Activated T-cell treated with anti-CD3 and anti-CD28 coated beads for 1 hour (primary cell): ENCODE results near the gene ANKDD1B.

Experiments
- DNase-seq: peaks from one replicate; pipeline ENCODE4 v3.0.0-alpha.2; 2020; ENCODE audit warnings: low read depth

Gene ANKDD1B

DNA sequence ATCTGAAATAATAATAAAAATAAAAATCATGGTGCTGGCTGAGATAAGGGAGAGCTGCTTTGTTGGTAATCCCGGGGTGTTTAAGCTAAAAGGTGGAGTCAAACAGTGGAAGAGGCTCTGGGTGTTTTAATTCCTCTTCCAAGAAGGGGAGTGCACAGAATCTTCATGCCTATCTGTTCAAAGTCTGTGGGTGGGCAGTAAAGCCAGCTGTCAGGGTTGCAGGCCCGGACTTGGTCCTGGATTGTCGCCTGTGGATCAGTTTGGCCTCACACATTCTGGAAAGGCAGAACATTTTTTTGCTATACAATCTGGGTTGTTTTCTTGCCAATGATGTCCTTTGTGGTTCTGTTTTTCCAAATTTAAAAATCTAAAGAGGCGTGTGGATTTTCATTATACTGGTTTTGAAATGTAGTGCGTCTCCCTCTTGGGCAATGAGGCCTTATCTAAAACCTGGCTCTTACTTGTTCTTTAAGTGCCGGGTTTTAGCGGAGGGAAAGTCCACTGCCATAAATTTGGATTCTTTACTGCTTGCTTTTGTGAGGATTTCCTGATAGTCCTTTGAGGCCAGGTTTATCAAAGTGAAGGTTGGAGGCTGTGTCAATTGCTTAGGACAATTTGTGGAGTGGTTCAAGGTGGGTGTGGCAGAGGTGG lies 5.8 kb downstream of the ANKDD1B start:
- DNase-seq, result no peak

DNA sequence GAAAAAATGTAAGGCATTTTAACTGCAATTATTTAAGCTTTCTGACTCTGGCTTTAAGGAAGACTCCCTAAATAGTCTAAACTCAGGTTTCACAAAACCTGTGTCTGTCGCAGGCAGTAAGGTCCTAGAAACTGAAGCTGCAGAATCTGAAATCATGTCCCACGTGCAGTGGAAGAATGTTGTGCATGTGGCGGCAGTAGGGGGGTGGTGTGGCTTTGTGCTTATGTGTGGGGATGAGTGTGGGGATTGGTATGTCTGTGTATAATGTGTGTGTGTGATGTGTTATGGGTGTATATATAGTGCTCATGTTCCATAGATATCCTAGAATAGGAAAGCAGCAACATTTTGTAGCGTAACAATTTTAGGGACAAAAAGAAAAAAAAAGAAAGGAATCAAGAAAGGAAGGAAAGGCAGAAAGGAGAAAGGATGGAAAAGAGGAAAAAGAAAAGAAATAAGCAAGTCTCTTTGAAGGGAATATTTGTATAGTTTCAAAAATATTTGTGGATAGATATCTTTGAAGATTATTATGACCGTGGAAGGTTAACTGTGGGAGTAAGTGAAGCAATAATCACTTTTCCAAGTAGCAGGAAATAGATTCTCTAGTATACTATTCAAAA lies 6.6 kb downstream of the ANKDD1B start:
- DNase-seq, result no peak

- DNase-seq, result no peak
Observed at GRCh38 chr5:75620184-75620959, 9.1 kb downstream of the ANKDD1B start.

DNA sequence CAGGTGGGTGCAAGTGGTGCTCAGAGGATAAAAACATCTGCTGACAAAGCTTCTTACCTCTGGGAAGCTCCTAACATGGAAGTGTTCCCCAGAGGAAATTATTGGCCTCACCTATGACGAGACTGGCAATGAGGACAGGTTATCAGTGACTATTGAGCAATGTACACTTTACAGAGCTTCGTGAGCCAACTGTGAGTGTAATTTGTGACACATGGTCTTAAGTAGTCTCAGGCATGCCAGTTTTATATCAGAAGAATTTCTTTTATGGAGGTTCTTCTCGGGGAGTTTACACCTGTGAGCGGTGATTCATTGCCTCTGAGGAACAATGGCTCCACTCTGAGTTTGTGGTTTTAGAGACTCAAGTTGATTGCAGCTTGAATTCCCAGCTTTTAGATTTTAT lies 11.3 kb downstream of the ANKDD1B start:
- no peak for DNase-seq

DNA sequence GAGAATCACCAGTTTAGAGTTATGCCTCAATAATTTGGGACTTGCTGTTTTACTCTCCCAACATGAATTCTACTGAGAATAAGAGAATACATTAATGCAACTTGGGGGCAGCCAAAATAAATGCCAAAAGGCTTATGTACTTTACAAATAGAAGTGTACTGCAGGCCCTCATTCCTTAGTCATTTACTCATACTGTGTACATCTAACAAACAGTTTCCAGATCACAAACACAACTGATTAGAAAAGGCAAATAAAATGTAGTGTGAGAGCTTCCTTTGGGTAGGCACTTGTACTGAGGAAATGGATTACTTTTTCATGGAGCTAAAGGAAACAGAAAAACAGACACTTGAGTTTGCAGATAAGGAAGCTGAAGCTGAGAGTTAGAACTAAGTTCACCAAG lies 12.6 kb downstream of the ANKDD1B start:
- no peak for DNase-seq

DNA sequence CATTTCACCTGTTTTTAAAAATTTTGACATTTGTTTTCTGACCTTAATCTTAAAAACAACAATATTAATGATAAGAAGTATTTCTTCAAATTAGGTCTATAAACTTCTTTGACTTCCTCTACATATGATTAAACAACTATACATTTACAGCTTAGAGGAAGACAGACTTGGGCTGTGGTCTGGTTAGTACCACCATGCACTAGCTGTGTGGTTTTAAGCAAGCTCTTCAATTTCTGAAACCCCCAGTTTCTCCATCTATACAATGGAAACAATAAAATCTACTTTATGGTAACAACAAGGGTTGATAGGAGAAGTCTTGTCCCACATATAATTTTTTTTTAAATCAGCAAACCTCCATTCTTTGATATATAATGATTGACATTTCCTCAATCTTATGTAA lies 15.7 kb downstream of the ANKDD1B start:
- DNase-seq, result no peak

- DNase-seq, result no peak
Observed at GRCh38 chr5:75627801-75628200, 16.5 kb downstream of the ANKDD1B start.

DNA sequence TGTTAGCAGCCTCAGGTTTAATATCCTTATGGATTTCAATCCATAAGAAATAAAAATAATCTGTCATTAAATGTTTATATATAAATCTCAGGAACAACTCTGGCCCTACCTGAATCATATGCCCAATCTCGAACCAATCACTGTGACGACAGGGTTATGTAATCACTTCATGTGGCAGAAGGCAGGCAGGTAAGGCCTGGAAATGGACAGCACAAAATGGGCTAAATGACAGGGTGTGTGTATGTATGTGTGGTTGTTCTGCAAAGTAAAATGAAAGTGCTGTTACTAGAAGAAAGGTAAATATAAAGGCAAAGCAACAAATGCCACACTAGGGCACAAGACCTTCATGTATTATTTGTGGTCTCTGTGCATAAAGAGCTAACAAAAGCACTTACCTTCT lies 19.6 kb downstream of the ANKDD1B start:
- DNase-seq, result no peak

- no peak for DNase-seq
Observed at GRCh38 chr5:75632321-75632720, 21.1 kb downstream of the ANKDD1B start.

GRCh38 chr5:75637949-75638348 lies 26.7 kb downstream of the ANKDD1B start:
- no peak for DNase-seq

- no peak for DNase-seq
Observed at GRCh38 chr5:75639535-75640311, 28.5 kb downstream of the ANKDD1B start.

- DNase-seq, result no peak
Observed at GRCh38 chr5:75640395-75640794, 29.1 kb downstream of the ANKDD1B start.

DNA sequence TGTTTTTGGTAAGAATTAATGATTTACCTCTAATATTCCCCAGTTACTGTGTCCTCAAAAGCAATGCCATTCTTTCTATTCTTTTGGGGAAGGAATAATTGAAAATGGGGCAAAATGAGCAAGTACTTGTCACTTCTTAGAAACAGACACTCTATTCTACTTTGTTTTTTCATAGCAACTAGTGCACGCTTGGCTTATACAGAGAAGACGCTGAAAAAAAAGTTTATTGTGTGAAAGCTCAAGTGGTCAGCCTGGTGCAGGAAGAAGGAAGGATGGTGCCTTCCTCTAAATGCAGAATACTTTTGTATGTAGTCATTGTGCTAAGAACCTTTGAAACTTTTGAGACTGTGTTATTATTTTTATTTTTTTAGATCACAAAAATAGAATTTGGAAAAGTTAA lies 29.6 kb downstream of the ANKDD1B start:
- no peak for DNase-seq

GRCh38 chr5:75648712-75649111 lies 37.5 kb downstream of the ANKDD1B start:
- DNase-seq, result no peak

DNA sequence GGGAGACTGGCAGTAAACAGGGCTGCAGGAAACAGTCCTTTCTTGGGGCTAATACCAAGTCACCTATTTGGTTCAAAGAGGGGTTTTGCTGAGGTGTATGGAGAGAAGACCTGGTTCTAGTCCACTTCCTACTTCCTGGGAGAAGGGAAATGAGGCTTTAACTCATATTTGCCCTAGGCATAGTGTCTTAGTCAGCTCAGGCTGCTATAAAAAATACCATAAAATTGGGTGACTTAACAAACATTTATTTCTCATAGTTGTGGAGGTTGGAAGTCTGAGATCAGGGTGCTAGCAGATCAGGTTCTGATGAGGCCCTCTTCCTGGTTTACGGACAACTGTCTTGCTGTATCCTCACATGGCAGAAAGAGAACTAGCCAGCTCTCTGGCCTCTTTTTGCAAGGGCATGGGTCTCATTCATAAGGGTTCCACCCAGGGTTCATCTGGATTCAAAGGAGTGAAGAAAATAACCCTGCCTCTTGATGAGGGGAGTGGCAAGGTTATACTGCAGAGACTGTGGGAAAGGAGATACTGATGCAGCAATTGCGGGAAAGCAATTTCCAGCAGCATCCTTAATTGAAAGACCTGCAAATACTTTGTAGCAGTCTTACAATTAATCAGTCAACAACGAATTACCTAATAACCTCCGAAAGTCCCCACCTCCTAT lies 40.5 kb downstream of the ANKDD1B start:
- DNase-seq, result no peak

- DNase-seq, result no peak
Observed at GRCh38 chr5:75653521-75653920, 42.3 kb downstream of the ANKDD1B start.

GRCh38 chr5:75654693-75655295 lies 43.5 kb downstream of the ANKDD1B start:
- DNase-seq, result no peak

GRCh38 chr5:75656311-75657003 lies 45.2 kb downstream of the ANKDD1B start:
- no peak for DNase-seq

DNA sequence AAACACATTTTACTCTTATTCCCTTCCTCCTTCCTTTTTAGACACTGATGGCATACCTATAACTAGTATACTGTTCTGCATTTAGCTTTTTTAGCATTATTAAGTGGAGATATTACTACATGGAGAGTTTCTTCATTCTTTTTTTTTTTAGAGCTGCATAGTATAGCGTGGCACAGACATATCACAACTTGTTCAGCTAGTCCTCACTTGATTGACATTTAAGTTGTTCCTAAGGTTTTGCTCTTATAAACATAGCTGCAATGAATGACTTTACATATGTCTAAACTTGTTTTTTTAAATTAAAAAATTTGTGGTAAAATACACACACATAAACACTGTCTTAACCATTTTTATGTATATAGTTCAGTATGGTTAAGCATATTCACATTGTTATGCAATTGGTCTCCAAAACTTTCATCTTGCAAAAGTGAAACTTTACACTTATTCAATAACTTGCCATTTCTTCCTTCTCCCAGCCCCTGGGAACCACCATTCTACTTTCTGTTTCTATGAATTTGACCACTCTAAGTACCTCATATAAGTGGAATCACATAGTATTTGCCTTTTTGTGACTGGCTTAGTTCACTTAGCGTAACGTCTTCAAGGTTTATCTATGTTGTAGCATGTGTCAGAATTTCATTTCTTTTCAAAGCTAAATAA lies 48.7 kb downstream of the ANKDD1B start:
- no peak for DNase-seq

DNA sequence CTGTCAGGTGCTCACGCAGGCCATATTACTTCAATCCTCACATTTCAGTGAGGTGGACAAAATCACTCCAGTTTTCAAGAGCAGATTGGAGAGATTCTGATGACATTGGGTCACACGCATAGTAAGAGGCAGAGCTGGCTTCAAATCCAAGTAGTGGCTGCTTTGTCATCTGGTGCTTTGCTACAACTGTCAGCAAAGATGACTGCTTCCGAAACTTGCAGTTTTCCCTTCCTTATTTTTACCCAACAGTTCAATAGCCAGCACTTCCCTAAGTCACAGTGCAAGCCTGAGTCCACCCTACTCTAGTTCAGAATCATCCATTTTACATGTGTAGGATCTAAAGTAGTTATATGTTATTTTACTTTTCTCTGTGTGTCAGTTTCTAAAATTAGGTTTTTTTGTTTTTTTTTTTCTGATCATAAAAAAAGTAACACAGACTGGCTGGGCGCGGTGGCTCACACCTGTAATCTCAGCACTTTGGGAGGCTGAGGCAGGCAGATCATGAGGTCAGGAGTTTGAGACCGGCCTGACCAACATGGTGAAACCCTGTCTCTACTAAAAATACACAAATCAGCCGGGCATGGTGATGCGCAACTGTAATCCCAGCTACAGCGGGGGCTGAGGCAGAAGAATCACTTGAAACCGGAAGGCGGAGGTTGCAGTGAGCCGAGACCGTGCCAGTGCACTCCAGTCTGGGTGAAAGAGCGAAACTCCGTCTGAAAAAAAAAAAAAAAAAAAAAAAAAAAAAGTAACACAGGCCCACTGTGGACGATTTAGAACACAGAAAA lies 49.6 kb downstream of the ANKDD1B start:
- no peak for DNase-seq
